ENCODE measurements around the gene SCN5A. TPM values are rescaled to one million over a fixed set of nuclear protein-coding genes. Genes with fewer than 3 reads are reported as not detected.

The SCN5A gene
- total and polyA plus RNA-seq, 2 of the 8 experiments (the other 6 are each of a cell fraction or from before 2014, with no cell fraction given): 4.8 to 11.4 TPM

DNA sequence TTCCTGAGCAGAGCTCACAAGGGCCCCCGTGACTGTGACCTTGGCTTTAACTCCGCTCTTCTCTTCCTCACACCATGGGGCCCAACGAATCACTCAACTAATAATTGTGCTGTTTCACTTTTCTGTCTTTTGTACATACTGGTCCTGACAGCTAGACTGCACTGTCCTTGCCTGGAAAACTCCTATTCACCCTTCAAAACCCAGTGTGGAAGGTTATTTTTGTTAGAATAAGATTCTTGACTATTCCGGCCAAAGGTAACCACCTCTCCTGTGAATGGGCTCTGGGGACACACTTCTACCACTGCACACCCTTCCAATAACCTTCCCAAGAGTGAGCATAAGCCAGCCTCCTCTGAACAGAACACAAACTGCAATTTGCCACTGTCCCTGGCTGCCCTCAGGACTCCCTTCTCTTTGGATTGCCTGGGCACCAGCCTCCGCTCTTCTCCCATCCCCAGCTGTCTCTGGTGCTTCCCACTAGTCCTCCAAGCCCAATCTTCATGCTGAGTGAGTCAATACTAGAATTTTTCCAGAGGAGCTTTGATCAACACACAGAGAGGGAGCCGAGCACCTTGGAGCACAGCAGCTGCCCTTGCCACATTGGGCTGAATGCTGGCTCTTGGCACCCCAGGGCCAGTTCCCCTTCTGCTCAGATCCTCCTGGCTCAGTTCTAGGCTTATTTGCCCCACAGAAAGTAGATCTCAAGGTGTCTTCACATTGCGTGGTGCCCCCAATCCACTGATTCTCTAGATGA is 2.1 kb downstream of the SCN5A start (continued):
- TF ChIP-seq CHD7 (IDR thresholded peaks at IDR 0.05; ENCODE audit: insufficient replicate concordance, low read length): no peak
- TF ChIP-seq, protein P1, sequence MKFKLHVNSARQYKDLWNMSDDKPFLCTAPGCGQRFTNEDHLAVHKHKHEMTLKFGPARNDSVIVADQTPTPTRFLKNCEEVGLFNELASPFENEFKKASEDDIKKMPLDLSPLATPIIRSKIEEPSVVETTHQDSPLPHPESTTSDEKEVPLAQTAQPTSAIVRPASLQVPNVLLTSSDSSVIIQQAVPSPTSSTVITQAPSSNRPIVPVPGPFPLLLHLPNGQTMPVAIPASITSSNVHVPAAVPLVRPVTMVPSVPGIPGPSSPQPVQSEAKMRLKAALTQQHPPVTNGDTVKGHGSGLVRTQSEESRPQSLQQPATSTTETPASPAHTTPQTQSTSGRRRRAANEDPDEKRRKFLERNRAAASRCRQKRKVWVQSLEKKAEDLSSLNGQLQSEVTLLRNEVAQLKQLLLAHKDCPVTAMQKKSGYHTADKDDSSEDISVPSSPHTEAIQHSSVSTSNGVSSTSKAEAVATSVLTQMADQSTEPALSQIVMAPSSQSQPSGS (IDR thresholded peaks at IDR 0.05; ENCODE audit: low read length): no peak
- no peak for TF ChIP-seq GABPA (IDR thresholded peaks at IDR 0.05; ENCODE audit: borderline replicate concordance, insufficient read depth, low read length)
